HepG2 (cell line): Measurements from ENCODE around the gene FAM180A.

Experiments used
- CTCF ChIP-seq: sonication (generic); formaldehyde crosslinking; IDR thresholded peaks from 2 replicates; pipeline ENCODE4 v1.5.0; 2020; ENCODE audit warnings: mild to moderate bottlenecking, missing genetic modification reagents, moderate library complexity
- ETV6 ChIP-seq: sonication (generic); formaldehyde crosslinking; conservative IDR thresholded peaks from 2 replicates; pipeline ENCODE4 v1.4.0; 2020; ENCODE audit warnings: missing genetic modification reagents
- EZH2 ChIP-seq: conservative IDR thresholded peaks from 2 replicates; pipeline ENCODE4 v1.6.1; 2012; ENCODE audit warnings: mild to moderate bottlenecking, low read depth, low read length, moderate library complexity
- FOSL1 ChIP-seq: sonication (generic); formaldehyde crosslinking; IDR thresholded peaks from 2 replicates; pipeline ENCODE4 v1.9.0; 2021; ENCODE audit warnings: missing genetic modification reagents, borderline replicate concordance
- GABPA ChIP-seq, 2 experiments: IDR thresholded peaks; 2 replicates each; pipeline ENCODE4 v1.6.1; 2011 to 2016; ENCODE audit warnings: low read depth in 2 of 2, low read length in 1 of 2, missing biosample characterization in 1 of 2, missing genetic modification characterization in 1 of 2
- GMEB1 ChIP-seq: sonication (generic); formaldehyde crosslinking; IDR thresholded peaks from 2 replicates; pipeline ENCODE4 v1.5.1; 2020; ENCODE audit warnings: missing genetic modification reagents, mild to moderate bottlenecking, borderline replicate concordance
- HMG20A ChIP-seq: IDR thresholded peaks from 2 replicates; pipeline ENCODE4 v1.6.1; 2016; ENCODE audit warnings: borderline replicate concordance
- MAZ ChIP-seq, 2 experiments: sonication (generic) in 1 of 2; formaldehyde crosslinking in 1 of 2; IDR thresholded peaks; 2 replicates each; pipeline versions ENCODE4 v1.5.0 to v1.6.1; 2012 to 2020; ENCODE audit warnings: low read depth in 2 of 2, mild to moderate bottlenecking in 2 of 2, borderline replicate concordance in 1 of 2, improper control_type of control experiment in 1 of 2, low read length in 1 of 2, missing genetic modification reagents in 1 of 2, moderate library complexity in 1 of 2
- RERE ChIP-seq: IDR thresholded peaks from 2 replicates; pipeline ENCODE4 v1.6.1; 2016; ENCODE audit warnings: low read depth, missing genetic modification reagents, missing compliant biosample characterization
- ZFP91 ChIP-seq: sonication (generic); formaldehyde crosslinking; IDR thresholded peaks from 2 replicates; pipeline ENCODE4 v1.9.0; 2022; ENCODE audit warnings: missing genetic modification reagents, mild to moderate bottlenecking, borderline replicate concordance
- ZNF335 ChIP-seq: sonication (generic); formaldehyde crosslinking; IDR thresholded peaks from 2 replicates; pipeline ENCODE4 v1.4.0; 2020; ENCODE audit warnings: missing genetic modification reagents
- ZNF407 ChIP-seq: sonication (generic); formaldehyde crosslinking; IDR thresholded peaks from one replicate; pipeline ENCODE4 v1.5.1; 2020; ENCODE audit warnings: mild to moderate bottlenecking, missing genetic modification reagents; ENCODE audit errors: not compliant biosample characterization

- TF ChIP-seq ETV6 (CRISPR knock-in tag) (no peak), GABPA (IDR thresholded peaks at IDR 0.05; ENCODE audit: low read depth, low read length) (no peak), GABPA (CRISPR knock-in tag; IDR thresholded peaks at IDR 0.05; ENCODE audit: low read depth) (no peak), ZNF407 (CRISPR knock-in tag) (no peak), MAZ (IDR thresholded peaks at IDR 0.05; ENCODE audit: borderline replicate concordance, low read depth, low read length) (no peak), MAZ (CRISPR knock-in tag; IDR thresholded peaks at IDR 0.05; ENCODE audit: low read depth) (no peak), ZFP91 (CRISPR knock-in tag) (no peak), EZH2 (no peak), CTCF (CRISPR knock-in tag) (no peak), FOSL1 (no peak), HMG20A (CRISPR knock-in tag) (no peak), ZNF335 (no peak), GMEB1 (CRISPR knock-in tag) (no peak), RERE (CRISPR knock-in tag) (no peak)
These were observed 24.1 kb upstream of the FAM180A start for GRCh38 chr7:135772639-135773222.
